Lung (tissue), 12 donors: ENCODE measurements around the gene GBX2. TPM values are rescaled to one million over a fixed set of nuclear protein-coding genes. Genes with fewer than 3 reads are reported as not detected.

ENCODE experiments used
- ATAC-seq: fragments of 200-7000 bp; cut with Tn5 transposase; one replicate; pipeline ENCODE4 v1.9.1; 2020; ENCODE audit warnings: moderate number of reproducible peaks; ENCODE audit not compliant: insufficient read depth, low FRiP score
- DNase-seq, 3 donors: peaks; one replicate each; pipeline ENCODE4 v3.0.0-alpha.2; 2013 to 2017
- H3K27ac ChIP-seq, 2 donors: one replicate each; pipeline ENCODE4 v1.5.1; 2013; ENCODE audit warnings: mild to moderate bottlenecking in 2 of 2, moderate library complexity in 2 of 2, control low read depth in 1 of 2, inconsistent platforms in 1 of 2, low read depth in 1 of 2, low read length in 1 of 2
- H3K27me3 ChIP-seq, 3 donors: one replicate each; pipeline ENCODE4 v1.5.1; 2013; ENCODE audit warnings: low read length in 2 of 3; ENCODE audit not compliant: control insufficient read depth in 3 of 3, insufficient read depth in 3 of 3
- H3K36me3 ChIP-seq, 4 donors: one replicate each; pipeline ENCODE4 v1.5.1; 2013; ENCODE audit warnings: low read length in 4 of 4, mild to moderate bottlenecking in 1 of 4, moderate library complexity in 1 of 4; ENCODE audit not compliant: control insufficient read depth in 4 of 4, insufficient read depth in 4 of 4
- H3K4me1 ChIP-seq, 5 donors: one replicate each; pipeline ENCODE4 v1.5.1; 2013; ENCODE audit warnings: low read length in 5 of 5, mild to moderate bottlenecking in 2 of 5, moderate library complexity in 1 of 5; ENCODE audit not compliant: control insufficient read depth in 5 of 5, insufficient read depth in 5 of 5
- H3K4me3 ChIP-seq: one replicate; pipeline ENCODE4 v1.5.1; 2013; ENCODE audit warnings: mild to moderate bottlenecking, control low read depth, moderate library complexity
- H3K9ac ChIP-seq, 2 donors: one replicate each; pipeline ENCODE4 v1.5.1; 2013; ENCODE audit warnings: low read length in 2 of 2, control low read depth in 1 of 2; ENCODE audit not compliant: insufficient read depth in 1 of 2
- H3K9me3 ChIP-seq, 4 donors: one replicate each; pipeline ENCODE4 v1.5.1; 2013; ENCODE audit warnings: low read length in 3 of 4, mild to moderate bottlenecking in 1 of 4, moderate library complexity in 1 of 4; ENCODE audit not compliant: control insufficient read depth in 4 of 4, insufficient read depth in 3 of 4
- CTCF ChIP-seq: IDR thresholded peaks from 2 replicates; pipeline ENCODE4 v1.5.1; 2012; ENCODE audit warnings: mild to moderate bottlenecking; ENCODE audit errors: control extremely low read depth, extremely low read depth
- WGBS, 2 donors: extraction: QIAGEN DNeasy Blood & Tissue Kit; methylation state at CpG; one replicate each; pipeline ENCODE4 v1.1.7; 2013; 5-methylcytosine and 5-hydroxymethylcytosine counted together
- polyA plus RNA-seq, 2 donors: library from polyadenylated mRNA; stranded (reverse); fragments of 200-250 nt; gene quantifications; one replicate each; pipeline ENCODE4 v1.2.1, GENCODE V29; 2013
- total RNA-seq, 2 donors: library from RNA; depleted of rRNA in 1 of 2; stranded (reverse); fragments of >200 nt in 1 of 2; gene quantifications; one replicate each; pipeline ENCODE4 v1.2.1, GENCODE V29; 2014 to 2021
- donor health status: control.
- donor health status: control.
- donor health status: Bipolar disorder and iron deficiency.
- donor health status: healthy.
- donor health status: DM: yes; HTN: yes; CAD: no.

GBX2 gene
- total and polyA plus RNA-seq, 4 donors = 0.17 TPM; not detected in 3

DNA sequence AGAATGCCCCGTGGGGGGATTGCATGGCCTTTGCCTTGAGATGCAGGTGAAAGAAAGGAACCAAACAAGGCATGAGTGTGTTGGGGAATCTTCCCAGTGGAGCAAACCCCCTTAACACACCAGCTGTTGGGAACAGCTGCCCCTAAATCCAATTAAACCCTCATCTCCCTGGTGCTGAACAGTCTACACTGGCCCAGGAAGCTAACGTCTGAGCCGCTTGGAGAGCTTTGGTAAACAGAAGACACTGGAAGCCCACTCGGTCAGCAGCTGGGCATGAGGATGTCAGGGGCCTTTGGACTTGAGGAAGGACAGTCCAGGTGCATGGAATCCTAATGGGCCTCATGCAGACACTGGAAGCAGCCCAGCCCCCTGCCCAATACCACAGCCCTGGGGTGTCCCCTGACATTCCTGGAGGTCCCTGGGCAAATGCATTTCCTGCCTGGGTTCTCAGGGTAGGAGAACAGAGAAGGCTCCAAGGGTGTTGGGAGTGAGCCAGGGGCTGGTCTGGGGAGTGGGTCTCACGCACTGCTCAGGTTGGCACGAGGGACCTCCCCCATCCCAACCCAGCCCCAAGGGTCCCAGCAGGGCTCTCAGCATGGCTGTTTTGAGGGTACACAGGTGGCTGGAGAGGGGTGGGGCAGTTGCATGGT, 37.7 kb downstream of the GBX2 start:
- no peak for TF ChIP-seq CTCF
- Histone ChIP-seq H3K9me3 (no peaks in the 10 kb centered on the region), H3K9ac (no peak overlapping the region), H3K36me3 (peaks cover 0 to 8% (median 0%) of the 10 kb centered on the region in 4 donors), H3K27ac (no peak overlapping the region), H3K4me3 (no peak overlapping the region), H3K4me1 (no peaks in the 10 kb centered on the region), H3K27me3 (no peaks in the 10 kb centered on the region)
- 89 to 95% methylated on average over 6 of the region's 6 CpGs for WGBS, 2 donors
- DNase-seq (no peak), ATAC-seq (no peak)

GRCh38 chr2:236129935-236130334, 38.3 kb downstream of the GBX2 start:
- DNase-seq = no peak
- Histone ChIP-seq H3K36me3 (peaks cover 0 to 9% (median 0%) of the 10 kb centered on the region in 4 donors), H3K4me3 (no peak overlapping the region), H3K9ac (no peak overlapping the region), H3K27me3 (no peaks in the 10 kb centered on the region), H3K4me1 (no peaks in the 10 kb centered on the region), H3K9me3 (no peaks in the 10 kb centered on the region), H3K27ac (no peak overlapping the region)
- no peak for ATAC-seq
- 94 to 96% methylated on average over 4 of the region's 4 CpGs for WGBS, 2 donors
- no peak for TF ChIP-seq CTCF

DNA sequence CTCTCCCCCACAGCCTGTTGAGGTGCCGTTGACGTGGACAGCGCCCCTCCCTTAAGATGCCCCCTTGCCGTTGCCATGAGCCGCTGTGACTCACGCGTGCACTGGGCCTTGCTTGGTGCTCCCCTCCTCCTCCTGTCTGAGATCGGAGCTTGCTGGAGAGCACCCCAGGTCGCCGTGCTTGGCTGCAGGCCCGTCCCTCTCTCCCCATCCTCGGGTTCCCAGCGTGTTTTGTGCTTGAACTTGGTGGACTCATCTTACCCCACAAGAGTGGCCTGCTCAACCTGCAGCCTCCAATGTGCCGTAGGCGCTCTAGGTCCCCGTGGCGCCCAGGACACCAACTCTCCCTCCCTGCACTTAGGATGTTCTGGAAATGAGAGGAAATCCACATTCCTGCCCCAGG, 39.9 kb downstream of the GBX2 start:
- ATAC-seq = no peak
- no peak for TF ChIP-seq CTCF
- H3K9ac ChIP-seq = no peak overlapping the region
- H3K9me3 ChIP-seq = no peaks in the 10 kb centered on the region
- no peaks in the 10 kb centered on the region for H3K27me3 ChIP-seq
- H3K4me1 ChIP-seq = no peaks in the 10 kb centered on the region
- H3K4me3 ChIP-seq = no peak overlapping the region
- no peak overlapping the region for H3K27ac ChIP-seq
- WGBS, 2 donors = 89 to 90% methylated on average over 17 of the region's 17 CpGs
- DNase-seq = no peak
- peaks cover 0 to 11% (median 1%) of the 10 kb centered on the region in 4 donors for H3K36me3 ChIP-seq

DNA sequence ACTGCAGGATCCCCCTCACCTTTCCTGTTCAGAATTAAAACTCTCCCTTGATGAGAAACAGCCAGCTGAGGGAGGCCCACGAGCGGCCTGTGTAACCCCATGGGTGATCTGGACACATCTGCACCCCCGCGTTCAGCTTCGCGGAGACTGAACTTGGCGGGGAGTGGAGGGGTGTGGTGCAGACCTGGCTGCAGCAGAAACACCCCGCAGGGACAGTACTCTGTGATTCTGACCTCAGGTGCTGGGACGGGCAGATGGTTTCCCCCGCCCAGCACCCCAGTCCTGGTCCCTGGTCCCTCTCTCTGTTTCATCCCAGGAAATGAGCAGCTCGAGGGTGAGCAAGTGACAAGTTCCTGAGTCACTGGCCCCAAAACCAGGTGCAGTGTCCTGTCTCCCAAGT, 41.2 kb downstream of the GBX2 start:
- 92 to 93% methylated on average over 11 of the region's 11 CpGs for WGBS, 2 donors
- H3K4me3 ChIP-seq = no peak overlapping the region
- ATAC-seq = no peak
- no peaks in the 10 kb centered on the region for H3K4me1 ChIP-seq
- no peak overlapping the region for H3K9ac ChIP-seq
- no peak for DNase-seq
- H3K9me3 ChIP-seq = no peaks in the 10 kb centered on the region
- H3K36me3 ChIP-seq = peaks cover 0 to 11% (median 3%) of the 10 kb centered on the region in 4 donors
- H3K27ac ChIP-seq = no peak overlapping the region
- no peaks in the 10 kb centered on the region for H3K27me3 ChIP-seq
- TF ChIP-seq CTCF = no peak
